ENCODE data around the gene BEST1. TPM values are rescaled to one million over a fixed set of nuclear protein-coding genes. Genes with fewer than 3 reads are reported as not detected.

Gene BEST1
- polyA plus RNA-seq, 1 donor = 4.8 TPM

Other genes with a start within 250 kb of the BEST1 start
- gene MYRF, start 197.7 kb upstream of the BEST1 start, polyA plus RNA-seq (ENCODE audit: insufficient read length) = 1.5 TPM
- gene TMEM258, start 157.8 kb upstream of the BEST1 start, polyA plus RNA-seq (ENCODE audit: insufficient read length) = 139 TPM
- 14.3 TPM for gene FEN1, start 157.4 kb upstream of the BEST1 start, polyA plus RNA-seq (ENCODE audit: insufficient read length)
- 16.3 TPM for gene FADS1, start 133.3 kb upstream of the BEST1 start, polyA plus RNA-seq (ENCODE audit: insufficient read length)
- gene FADS2, start 122.1 kb upstream of the BEST1 start, polyA plus RNA-seq (ENCODE audit: insufficient read length) = 77.5 TPM
- 49.6 TPM for gene FADS3, start 58.8 kb upstream of the BEST1 start, polyA plus RNA-seq (ENCODE audit: insufficient read length)
- gene RAB3IL1, start 32.8 kb upstream of the BEST1 start, polyA plus RNA-seq (ENCODE audit: insufficient read length) = 31.7 TPM
- gene FTH1, start 17.3 kb downstream of the BEST1 start, polyA plus RNA-seq (ENCODE audit: insufficient read length) = 1,681 TPM
- 18.2 TPM for gene INCENP, start 173.7 kb downstream of the BEST1 start, polyA plus RNA-seq (ENCODE audit: insufficient read length)
- gene SCGB1D1, start 239.9 kb downstream of the BEST1 start, polyA plus RNA-seq (ENCODE audit: insufficient read length) = not detected

All from hindlimb muscle (tissue), 1 donor.